ENCODE data around the gene EFCAB13. TPM values are rescaled to one million over a fixed set of nuclear protein-coding genes. Genes with fewer than 3 reads are reported as not detected.
"Not testable (repeated sequence)": the region's sequence is repeated elsewhere in the genome, so short reads cannot be mapped to it uniquely, and the experiment has no call there.

The EFCAB13 gene
- total RNA-seq, 2 experiments from 2014 or later = 5.9 to 9.1 TPM

DNA sequence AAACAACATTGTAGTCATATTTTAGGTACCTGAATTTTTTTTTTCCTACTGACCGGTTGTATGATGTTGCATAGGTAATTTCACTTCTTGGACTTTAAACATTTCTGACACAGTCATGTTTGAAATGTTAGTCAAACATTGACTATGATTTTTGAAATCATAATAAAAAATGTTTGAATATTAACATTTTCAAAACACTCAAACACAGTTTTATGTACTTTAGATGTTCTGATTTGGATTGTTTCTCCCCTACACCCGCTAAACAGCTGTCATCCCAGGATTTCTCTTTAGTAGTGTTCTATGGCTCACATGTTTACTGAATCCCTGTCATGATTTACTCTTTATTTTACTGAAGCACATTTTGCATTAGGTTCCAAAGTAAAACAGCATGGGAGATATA is 104.2 kb downstream of the EFCAB13 start:
- CTCF ChIA-PET = no interaction called here
- ATAC-seq = no peak
- peaks cover 18% of the 10 kb centered on the region for H3K4me1 Mint-ChIP-seq
- no peaks in the 10 kb centered on the region for H3K9me3 Mint-ChIP-seq (ENCODE audit: low read depth)
- DNase-seq = no peak
- peaks cover 7% of the 10 kb centered on the region for H3K27me3 Mint-ChIP-seq
- no peak overlapping the region for H3K4me3 Mint-ChIP-seq
- peaks cover 20% of the 10 kb centered on the region for H3K36me3 Mint-ChIP-seq
- no peak overlapping the region for H3K27ac Mint-ChIP-seq

DNA sequence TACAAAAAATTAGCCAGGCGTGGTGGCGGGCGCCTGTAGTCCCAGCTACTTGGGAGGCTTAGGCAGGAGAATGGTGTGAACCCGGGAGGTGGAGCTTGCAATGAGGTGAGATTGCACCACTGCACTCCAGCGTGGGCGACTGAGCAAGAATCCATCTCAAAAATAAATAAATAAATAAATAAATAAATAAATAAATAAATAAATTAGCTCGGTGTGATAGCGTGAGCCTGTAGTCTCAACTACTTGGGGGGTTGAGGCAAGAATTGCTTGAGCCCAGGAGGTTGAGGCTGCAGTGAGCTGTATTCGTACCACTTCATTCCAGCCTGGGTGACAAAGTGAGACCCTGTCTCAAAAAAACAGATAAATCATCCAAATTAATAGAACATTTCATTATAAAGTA is 108.5 kb downstream of the EFCAB13 start:
- H3K4me1 Mint-ChIP-seq; ATAC-seq; H3K27ac Mint-ChIP-seq; H3K27me3 Mint-ChIP-seq; H3K9me3 Mint-ChIP-seq (ENCODE audit: low read depth); DNase-seq; CTCF ChIA-PET; H3K36me3 Mint-ChIP-seq; H3K4me3 Mint-ChIP-seq: not testable (repeated sequence)

DNA sequence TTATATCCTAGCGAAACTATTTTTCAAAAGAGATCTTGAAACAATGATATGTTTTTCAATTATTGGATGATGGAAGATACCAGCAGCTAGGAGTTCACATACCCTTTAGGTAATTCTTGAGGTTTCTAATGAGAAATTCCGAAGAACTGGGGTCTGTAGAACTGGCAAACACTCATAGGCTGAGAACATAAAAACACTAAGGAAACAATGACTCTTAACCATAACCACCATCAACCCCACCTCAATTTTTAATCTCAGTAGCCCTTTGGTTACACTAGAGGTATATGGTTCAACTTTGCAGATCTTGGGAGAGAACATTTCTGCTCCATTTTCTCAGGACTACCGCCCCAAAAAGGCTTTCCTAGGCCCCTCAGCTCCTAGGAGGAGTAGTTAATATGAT is 141.4 kb downstream of the EFCAB13 start:
- DNase-seq (no peak), ATAC-seq (no peak)
- Mint-ChIP-seq H3K9me3 (ENCODE audit: low read depth) (no peaks in the 10 kb centered on the region), H3K4me1 (no peaks in the 10 kb centered on the region), H3K36me3 (peaks cover 6% of the 10 kb centered on the region), H3K4me3 (no peak overlapping the region), H3K27ac (no peak overlapping the region), H3K27me3 (no peaks in the 10 kb centered on the region)
- CTCF ChIA-PET = no interaction called here

DNA sequence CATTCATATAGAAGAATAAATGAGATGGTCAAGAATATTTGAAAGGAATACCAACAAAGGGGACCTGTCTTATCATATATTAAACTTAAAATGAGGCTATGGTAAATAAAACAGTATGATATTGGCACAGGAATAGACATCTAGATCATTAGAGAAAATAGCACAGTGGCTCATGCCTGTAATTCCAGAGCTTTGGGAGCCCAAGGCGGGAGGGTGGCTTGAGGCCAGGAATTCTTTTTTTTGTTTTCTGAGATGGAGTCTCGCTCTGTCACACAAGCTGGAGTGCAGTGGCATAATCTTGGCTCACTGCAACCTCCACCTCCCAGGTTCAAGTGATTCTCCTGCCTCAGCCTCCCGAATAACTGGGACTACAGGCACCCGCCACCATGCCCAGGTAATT is 143.2 kb downstream of the EFCAB13 start:
- CTCF ChIA-PET = interaction anchor here (1.5 kb wide), 1 partner anchor 11 kb away, joined by 3 read pairs; no protein-coding TSS in a partner anchor
- not testable (repeated sequence) for ATAC-seq; H3K4me3 Mint-ChIP-seq; DNase-seq; H3K36me3 Mint-ChIP-seq; H3K27ac Mint-ChIP-seq; H3K9me3 Mint-ChIP-seq (ENCODE audit: low read depth); H3K4me1 Mint-ChIP-seq; H3K27me3 Mint-ChIP-seq

DNA sequence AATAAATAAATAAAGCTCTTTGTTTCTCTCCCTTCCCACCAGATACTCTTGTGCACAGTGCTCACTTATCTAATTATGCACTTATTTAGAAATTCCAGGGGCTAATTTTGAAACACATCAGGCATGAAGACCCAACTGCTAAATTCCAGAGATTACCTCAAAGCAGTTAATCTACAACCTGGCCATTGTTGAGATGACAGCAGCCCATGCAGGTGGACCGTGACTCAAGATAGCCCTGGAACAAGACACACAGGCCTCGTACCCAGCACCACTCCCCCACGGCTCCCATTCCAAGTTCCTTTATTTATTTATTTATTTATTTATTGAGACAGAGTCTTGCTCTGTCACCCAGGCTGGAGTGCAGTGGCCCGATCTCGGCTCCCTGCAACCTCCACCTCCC is 147.1 kb downstream of the EFCAB13 start:
- no peaks in the 10 kb centered on the region for H3K4me1 Mint-ChIP-seq
- H3K36me3 Mint-ChIP-seq = peaks cover 3% of the 10 kb centered on the region
- no peaks in the 10 kb centered on the region for H3K9me3 Mint-ChIP-seq (ENCODE audit: low read depth)
- ATAC-seq (no peak), DNase-seq (no peak)
- no peaks in the 10 kb centered on the region for H3K27me3 Mint-ChIP-seq
- no peak overlapping the region for H3K4me3 Mint-ChIP-seq
- H3K27ac Mint-ChIP-seq = no peak overlapping the region
- CTCF ChIA-PET = no interaction called here

DNA sequence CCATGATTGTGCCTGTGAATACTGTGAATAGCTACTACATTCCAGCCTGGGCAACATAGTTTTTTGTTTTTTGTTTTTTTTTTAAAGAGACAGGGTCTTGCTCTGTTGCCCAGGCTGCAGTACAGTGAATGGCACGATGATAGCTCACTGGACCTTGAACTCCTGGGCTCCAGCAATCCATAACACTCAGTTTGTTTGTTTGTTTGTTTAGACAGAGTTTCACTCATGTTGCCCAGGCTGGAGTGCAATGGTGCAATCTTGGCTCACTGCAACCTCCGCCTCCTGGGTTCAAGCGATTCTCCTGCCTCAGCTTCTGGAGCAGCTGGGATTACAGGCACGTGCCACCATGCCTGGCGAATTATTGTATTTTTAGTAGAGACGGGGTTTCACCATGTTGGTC is 148.3 kb downstream of the EFCAB13 start:
- H3K36me3 Mint-ChIP-seq; H3K4me1 Mint-ChIP-seq; CTCF ChIA-PET; H3K4me3 Mint-ChIP-seq; H3K9me3 Mint-ChIP-seq (ENCODE audit: low read depth); ATAC-seq; H3K27me3 Mint-ChIP-seq; DNase-seq; H3K27ac Mint-ChIP-seq: not testable (repeated sequence)

Other genes with a start within 250 kb of the EFCAB13 start
- 100 to 1,000 TPM; 151 to 155 TPM for gene CDC27, start 134.7 kb upstream of the EFCAB13 start, total RNA-seq
- gene MYL4, start 114.6 kb upstream of the EFCAB13 start, total RNA-seq = under 1 TPM in 1 of 2 experiments, not detected in 1; 0.82 TPM
- gene ITGB3, start 70.1 kb upstream of the EFCAB13 start, total RNA-seq = under 1 TPM; 0.21 to 0.93 TPM
- gene NPEPPS, start 207.2 kb downstream of the EFCAB13 start, total RNA-seq = 10 to 100 TPM; 97.7 to 97.9 TPM